NCI-H2029 (cell line): ENCODE measurements around the gene SRRM4.
"Not testable (repeated sequence)": the region's sequence is repeated elsewhere in the genome, so short reads cannot be mapped to it uniquely, and the experiment has no call there.

Source experiments
- DNase-seq: peaks from one replicate; lab custom pipeline; 2025; lab: John Stamatoyannopoulos, UW

The SRRM4 gene, protein sequence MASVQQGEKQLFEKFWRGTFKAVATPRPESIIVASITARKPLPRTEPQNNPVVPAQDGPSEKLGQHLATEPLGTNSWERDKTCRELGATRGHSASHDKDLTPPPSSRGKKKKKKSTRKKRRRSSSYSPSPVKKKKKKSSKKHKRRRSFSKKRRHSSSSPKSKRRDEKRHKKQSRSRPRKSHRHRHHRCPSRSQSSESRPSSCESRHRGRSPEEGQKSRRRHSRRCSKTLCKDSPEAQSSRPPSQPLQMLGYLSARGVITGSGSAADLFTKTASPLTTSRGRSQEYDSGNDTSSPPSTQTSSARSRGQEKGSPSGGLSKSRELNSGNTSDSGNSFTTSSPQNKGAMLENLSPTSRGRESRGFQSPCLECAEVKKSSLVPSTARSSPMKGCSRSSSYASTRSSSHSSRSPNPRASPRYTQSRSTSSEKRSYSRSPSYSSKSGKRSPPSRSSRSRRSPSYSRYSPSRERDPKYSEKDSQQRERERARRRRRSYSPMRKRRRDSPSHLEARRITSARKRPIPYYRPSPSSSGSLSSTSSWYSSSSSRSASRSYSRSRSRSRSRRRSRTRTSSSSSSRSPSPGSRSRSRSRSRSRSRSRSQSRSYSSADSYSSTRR

DNA sequence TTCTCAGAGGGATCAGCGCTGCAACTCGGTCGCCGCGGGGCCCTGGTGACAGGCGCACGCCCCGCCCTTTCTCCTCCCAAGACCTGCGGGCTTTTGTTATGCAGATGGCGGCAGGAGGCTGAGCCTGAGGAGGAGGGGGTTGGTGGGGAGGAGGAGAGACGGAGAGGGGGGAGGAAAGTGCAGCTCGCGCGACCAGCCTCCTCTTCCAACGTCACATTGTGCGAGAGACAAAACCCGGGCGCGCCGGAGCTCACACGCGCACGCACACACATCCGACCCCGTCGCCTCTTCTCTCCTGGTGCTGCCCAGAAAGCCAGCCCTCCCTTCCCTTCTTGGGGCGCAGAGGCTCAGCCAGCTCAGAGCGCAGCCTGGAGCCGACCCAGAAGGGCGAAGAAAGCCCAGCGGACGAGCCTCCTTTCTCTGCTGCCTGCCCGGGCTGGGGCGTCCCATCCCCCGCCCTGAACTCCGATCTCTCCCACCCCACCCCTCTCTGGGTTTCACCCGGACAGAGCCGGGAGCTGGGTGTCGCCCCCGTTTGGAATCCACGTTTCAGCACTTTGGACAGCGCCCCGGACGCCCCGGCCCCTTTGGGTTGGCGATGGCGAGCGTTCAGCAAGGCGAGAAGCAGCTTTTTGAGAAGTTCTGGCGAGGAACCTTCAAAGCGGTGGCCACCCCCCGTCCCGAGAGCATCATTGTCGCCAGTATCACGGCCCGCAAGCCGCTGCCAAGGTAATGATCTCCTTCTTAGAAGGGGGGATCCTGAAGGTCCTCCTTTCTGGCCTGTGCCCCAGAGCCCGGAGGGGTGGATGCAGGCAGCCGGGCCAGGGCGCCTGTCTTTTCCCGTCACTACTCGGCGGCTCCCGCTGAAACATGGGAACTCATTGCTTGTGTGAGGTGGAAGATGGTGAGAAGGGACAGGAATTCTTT is at the start of gene SRRM4:
SRRM4 (plus strand) TSS at position 257 of the 927 bp plus-strand sequence; CDS start at position 599, 342 bp downstream.
- peak; percentile 94 for DNase-seq

DNA sequence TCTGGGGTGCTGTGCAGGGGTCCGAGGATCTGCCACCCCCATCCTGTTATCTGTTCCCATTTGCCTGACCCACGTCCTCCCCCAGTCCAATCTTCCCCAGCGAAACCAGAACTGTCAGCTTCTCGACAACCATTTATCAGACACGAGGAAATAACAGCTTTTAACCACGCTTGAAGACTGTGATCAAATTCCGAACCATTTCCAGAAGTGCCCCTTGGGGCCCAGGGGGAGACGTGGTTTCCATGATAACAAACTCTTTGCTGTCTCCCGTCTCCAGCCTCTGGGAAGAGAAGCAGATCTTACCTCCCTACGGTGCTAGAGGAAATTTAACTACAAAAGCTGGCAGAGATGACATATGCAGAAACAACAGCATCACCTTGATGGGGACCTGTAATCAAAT is 35.1 kb upstream of the SRRM4 start:
- DNase-seq, result no peak

DNA sequence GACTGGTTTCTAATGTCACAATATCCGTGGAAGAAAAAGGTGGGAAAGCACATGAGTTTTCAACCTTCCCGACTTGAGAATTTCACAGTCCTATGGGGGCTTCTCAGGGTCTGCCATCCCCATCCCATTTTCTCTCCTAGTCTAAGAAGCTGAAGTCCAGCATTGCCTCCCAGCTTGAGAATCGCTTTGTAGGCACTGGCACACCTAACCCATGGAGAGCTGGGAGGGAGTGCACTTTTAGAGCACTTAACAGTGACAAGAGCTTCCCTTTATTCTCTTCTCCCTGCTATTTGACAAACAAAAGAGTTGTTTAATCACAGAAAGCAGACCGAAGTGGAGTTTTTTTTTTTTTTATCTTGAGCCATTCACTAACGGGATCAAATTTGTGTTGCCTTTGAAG is 22.8 kb upstream of the SRRM4 start:
- DNase-seq, result peak; percentile 40

DNA sequence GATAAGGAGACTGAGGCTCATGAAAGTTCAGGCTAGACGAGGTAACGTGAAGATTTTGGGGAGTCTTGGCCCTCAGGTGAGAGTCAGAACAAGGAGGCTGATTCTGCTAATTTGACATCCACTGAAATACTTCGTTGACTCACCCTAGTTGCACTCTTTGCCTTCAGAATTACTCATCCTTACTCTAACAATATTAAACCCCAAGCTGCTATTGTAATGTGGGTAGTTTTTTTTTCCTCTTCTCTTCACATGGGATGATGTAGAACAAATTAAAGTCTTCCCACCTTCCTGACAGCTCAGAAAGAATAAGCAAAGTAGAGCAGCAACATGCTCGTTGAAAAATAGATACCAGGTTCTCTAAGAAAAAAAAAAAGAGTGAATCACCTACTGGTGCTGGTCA is 22.0 kb upstream of the SRRM4 start:
- no peak for DNase-seq

DNA sequence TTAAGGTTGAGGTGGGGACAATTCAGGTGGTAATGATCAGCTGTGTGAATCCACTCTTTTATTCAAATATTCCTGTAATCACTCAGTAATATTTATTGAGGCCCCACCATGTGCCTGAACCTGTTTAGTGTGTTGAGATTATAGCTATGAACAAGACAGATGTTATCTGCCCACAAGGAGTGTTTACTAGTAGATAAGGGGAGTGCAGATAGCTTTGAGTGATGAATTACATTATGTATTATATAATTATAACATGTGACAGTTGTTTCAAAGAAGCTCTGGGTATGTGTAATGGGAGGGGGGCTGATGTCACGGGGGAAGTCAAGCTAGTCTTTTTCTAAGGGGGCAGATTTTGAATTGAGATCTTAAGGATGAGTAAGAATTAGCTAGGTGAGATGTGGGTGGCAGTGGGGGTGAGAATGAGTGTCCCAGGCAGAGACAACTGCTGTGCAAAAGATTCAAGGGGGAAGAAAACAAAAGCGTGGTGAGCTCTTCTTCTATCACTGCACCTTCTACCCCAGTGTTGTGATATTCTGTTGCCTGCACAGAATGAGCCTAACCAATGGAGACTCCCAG is 21.3 kb upstream of the SRRM4 start:
- no peak for DNase-seq

DNA sequence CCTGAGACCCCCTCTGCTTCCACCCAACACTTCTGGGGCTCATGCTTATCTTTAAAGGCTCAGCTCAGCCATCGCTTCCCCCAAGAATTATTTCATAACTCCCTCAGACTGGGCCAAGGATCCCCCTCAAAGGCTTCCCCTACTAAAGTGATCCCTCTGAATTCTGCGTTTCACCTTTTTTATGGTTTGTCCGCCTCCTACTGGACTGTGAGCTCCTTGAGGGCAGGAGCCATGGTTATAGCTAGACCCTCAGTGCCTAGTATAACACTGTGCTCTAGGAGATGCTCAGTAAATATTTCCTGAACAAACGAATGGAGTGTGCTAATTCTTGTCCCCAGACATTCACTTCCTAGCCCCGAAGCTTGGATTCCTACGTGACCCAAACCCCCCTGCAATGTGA is 20.5 kb upstream of the SRRM4 start:
- DNase-seq, result no peak

DNA sequence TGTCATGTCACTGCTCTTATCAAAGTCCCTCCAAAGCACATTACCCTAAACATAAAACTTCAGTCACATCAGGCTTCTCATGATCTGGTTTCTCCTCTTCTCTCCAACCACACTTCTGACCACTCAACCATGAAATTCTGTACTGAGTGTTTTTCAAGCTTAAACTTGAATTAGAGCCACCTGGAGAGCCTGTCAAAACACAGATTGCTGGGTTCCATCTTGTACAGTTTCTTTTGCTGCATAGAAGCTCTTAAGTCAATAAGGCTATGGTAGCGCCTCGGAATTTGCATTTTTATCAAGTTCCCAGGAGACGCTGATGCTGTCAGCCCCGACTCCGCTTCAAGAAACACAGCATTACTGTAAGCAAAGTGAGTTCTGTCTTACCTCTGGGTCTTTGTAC is 16.4 kb upstream of the SRRM4 start:
- peak; percentile 13 for DNase-seq

DNA sequence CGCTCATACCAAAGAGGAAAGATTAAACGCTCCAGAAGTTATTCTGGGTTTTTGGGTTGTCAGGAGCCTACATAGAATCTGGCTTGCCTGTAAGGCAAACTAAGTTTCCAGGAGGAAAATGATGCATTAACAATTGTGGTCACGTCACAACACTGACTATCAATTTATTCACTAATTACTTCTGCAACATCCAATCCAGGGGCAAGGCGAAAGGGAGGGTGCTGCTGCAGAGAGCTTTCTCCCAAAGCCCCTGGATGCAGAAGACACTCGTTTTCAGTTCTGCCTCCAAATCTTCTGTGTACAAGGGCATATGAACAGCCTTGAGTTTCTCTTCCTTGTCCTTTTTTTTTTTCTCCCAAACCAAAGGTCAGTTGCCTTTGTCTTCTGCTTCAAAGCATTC is 10.5 kb upstream of the SRRM4 start:
- DNase-seq, result no peak

DNA sequence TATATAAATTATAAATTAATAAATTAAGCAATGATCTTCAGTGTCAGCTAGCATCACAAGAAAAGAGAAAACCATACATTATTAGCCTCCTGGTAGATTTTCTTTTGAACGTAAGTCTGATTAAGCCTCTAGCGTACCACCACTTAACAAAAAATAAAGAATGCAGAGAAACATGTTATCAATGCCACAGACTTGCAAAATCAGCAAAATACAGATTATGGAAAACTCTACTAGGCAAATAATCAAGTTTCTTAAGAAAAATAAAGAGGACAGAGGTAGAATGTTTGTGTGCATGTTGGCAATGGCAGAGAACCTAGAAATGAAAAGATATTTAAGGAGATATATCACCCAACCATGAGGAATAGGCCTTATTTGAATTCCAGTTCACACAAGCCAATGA is 8.4 kb upstream of the SRRM4 start:
- no peak for DNase-seq

DNA sequence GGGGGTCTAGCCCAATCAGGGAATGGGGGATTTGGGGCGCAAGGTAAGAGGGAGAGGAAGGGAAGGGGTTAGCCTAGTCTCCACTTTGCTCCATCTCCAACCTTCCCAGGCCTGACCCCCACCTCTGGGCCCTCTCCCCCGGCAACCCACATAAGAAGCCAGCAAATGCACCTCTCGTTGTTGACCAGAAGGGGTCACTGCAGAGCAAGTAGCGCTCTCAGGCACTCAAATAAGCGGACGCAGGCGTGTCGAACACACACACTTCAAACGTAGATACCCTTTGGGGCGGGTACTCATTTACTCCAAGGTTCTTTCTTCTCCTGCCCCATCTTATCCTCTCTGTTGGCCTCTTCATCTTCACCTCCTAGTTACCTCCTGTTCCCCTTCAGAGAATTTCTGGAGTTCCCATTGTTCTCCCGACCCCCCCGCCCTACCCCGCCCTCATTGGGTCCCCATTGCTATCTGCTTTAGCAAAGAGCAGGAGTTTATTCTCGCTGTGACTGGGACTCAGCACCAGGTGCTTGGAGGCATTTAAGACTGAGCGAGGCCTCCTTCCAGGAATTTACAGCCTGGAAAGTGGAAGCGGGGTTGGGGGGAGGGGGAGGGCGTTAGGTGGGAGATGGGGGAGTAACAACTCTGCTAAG is 1.5 kb upstream of the SRRM4 start:
- peak; percentile 81 for DNase-seq

DNA sequence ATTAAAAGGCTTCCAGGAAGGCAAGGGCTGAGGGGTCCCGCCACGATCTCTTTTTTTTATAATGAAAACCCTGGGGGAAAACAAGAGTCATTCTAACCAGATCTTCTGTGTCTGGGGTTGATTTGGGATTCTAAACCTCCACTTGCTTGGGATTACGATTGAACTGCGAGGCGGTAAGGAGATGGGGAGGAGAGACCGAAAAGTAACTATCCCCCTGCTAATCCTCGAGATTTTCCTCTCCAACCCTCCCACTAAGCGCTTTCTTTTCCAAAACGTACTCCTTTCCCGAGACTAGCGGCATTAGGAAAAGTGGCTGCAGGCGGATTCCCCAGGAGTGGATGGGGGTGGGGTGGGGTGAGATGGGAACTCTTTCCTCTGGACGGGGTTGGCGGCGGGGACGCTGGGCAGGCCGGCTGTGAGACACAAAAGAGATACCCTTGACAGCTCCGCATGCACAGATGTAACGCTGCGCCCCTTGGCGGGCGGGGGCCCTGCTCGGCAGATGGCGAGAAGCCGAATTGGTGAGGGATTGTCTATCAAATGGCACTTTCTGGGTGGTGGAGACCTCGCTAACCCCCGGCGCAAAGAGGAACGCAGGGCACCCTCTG is 830 bp upstream of the SRRM4 start:
- peak; percentile 22 for DNase-seq

DNA sequence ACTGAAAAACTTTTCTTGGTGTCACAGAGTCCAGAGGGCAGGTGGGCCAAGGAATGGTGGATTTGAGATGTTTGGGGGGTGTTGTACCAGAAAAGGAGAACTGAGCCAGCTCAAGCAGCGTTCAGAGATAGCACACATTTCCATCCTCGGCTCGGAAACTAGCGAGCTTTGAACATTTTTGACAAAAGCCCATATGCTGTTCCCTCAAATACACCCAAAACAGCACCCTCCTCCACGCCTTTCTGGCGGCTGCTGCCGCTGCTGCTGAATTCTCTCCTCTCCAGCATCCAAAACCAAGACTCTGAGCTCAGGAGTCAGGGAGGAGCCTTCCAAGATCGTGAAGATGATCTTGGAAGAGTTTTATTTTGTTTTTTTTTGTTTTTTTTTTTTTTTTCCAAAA is 961 bp downstream of the SRRM4 start:
- no peak for DNase-seq

DNA sequence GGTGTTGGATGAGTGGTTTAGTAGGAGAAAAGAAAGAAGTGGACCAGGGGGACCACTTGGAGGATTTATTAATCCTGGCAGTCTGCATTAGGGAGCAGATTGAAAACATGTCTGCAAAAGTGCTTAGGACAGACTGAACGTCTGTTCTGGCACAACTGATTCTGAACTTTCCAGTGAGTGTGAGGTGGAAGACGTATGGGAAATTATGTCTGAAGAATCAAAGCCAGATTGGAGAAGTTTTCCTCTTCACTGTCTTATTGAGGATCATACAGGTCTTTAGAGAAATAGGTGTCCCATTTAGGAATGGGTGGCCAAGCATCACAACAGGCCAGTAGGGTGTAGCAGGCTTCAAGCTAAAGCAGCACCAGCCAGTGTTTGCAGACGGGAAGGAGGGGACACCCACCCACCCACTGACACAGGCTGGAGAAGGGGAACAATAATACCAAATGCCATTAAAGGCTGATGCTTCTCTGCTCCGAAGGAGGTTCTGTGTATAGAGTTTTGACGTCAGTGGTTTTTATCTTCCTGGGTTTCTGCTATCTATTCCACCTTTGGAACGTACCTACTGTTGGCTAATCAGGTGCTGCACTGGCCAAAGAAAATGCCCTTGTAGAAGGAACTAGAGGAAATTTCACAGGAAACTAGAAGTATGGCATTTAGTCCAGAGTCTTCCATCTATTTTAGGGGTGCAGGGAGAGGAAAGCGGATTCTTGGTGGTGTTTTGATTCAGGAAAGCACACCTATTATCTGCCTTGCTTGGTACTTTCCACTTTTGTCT is 1.8 kb downstream of the SRRM4 start:
- no peak for DNase-seq

DNA sequence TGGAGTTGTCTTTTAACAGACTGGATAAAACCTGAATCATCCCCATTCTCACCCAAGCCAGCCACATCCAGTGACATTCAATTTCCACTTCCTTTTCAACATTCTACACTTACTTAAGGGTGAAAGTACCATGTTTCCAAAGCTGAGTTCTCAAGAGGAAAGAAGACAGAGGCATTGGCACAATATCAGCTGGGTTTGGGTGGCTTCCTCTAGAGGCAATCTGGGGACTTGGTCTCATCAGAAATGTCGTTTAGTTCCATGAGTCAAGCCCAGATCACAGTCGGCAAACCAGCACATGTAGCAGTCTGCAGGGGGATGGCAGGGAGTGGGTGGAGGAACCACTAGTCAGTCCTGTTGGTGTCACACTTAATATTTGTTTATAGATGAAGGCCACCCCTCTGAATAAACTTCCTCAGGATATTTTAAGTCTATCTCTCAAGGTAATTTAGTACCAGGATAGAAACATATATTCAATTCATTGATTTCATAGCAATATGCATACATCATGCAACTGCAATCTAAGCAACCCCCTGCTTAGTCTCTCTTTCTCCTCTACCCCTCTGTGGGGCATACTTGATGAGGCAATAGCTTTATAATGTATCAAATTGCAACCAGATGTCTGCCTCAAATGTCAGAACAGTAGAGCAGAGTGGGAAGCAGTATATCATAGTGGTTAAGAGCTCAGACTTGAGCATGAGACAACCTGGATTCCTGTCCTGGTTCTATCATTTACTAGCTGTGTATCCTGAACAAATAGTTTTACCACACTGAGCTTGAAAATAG is 3.0 kb downstream of the SRRM4 start:
- DNase-seq, result peak; percentile 45

DNA sequence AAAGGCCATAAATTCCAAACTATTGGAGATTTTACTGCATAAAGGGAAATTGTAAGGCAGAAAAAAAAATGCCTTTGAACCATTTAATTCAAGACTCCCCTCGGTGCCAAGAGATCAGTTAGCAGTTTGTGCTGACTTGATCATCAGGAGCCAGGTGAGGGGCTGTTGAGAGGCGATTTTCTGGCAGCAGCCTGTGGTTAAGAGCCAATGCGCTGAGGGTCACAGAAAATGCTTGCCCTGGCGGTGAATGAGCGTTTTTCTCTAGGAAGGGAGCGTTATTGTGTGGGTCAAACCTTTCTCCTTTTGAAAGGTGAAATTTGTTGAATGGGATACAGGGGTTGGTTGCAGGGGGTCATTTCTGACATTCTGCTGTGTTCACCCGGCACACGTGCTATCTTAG is 4.7 kb downstream of the SRRM4 start:
- no peak for DNase-seq

DNA sequence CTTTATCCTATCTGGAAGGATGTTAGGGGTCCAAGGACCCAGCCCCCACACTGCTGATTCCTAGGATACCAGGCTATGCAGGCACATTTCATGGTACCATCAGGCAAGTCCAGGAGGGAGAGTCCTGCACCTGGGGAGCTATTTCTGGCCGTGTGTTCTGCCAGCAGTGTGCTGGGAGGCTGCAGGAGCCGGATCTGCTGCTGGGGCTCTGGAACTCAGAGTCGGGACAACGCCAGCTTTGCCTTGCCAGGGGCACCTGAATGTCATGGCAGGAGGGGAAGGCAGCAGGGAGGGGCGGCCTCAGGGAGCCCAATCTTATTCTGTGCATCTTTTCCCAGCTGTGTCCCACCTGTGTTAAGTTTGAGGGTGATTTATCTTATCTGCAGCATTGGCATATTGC is 17.8 kb downstream of the SRRM4 start:
- DNase-seq, result no peak

DNA sequence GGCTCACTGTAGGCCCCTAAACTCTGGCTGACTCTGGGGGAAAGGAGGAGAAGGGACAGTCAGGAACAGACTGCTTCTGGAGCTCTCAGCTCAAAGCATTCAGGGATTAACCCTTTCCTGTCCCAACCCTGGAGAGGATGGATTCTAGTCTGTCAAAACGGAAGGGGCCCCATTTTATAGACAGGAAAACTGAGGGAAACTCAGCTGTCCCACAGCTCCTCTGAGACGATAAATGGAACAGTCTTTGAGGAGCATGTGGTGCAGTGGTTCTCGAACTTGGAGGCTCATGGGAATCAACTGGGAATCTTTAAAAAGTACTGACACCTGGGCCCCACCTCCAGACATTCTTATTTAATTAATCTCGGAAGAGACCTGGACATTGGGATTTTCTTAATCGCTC is 23.7 kb downstream of the SRRM4 start:
- DNase-seq, result no peak

DNA sequence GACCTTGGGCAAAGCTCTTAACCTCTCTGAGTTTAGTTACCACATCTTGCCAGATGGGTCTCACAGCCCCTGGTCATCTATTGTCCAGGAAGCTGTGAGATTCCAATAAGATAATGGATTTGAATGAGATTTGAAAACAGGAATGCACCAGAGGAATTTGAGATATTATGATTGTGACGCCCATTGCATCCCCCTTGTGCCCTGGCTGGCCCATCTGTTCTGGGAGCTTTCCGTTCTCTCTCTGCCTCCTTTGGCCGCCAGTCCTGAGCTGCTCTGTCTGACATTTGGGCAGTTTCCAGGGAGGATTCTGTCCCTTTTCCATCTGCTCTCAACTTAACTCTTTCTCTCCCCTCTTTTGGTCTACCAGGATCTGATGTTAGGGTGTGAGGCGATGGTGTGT is 24.6 kb downstream of the SRRM4 start:
- no peak for DNase-seq

DNA sequence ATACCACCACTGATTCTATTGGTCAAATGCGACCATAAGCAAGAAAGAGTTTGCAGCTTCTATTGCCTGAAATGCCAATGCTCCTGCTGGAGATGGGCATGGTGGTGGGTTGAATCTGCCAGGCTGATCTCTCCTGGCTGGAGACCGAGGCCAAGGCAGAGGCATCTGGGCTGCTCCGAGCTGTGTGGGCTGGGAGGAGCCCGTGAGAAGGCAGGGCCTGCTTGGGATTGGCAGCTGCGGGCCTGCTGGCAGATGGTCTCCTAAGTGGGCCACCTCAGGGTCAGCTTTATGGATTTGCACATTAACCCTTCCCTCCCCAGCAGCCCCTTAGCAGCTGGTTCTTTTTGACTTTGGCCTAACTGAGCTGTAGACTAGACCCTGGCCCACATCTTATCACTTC is 25.4 kb downstream of the SRRM4 start:
- DNase-seq, result no peak

DNA sequence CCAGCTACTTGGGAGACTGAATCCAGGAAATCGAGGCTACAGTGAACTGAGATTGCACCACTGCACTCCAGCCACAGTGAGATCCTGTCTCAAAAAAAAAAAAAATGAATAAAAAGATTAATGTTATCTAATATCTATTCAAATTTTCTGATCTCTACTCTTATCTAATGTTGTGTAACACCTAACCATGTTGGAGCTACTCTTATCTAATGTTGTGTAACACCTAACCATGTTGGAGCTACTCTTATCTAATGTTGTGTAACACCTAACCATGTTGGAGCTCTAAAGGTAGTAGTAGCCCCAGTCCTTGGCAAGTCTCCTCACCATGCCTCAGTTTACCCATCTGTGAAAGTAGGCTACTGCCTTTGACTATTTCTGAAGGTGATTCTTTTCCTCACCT is 26.9 kb downstream of the SRRM4 start:
- not testable (repeated sequence) for DNase-seq
